Thyroid gland (tissue), 4 donors: Measurements from ENCODE around the gene CCT3.

Experiments used
- POLR2A ChIP-seq, 2 donors: fragments of 450-650 bp; IDR thresholded peaks; one replicate each; pipeline ENCODE4 v1.6.1; 2017; ENCODE audit warnings: antibody characterized with exemption in 2 of 2, mild to moderate bottlenecking in 2 of 2, moderate library complexity in 1 of 2
- TF ChIP-seq, protein P1 (sequence below), 6 experiments: fragments of 200-600 bp in 3 of 6; fragments of 450-650 bp in 3 of 6; sonication (generic) in 3 of 6; IDR thresholded peaks; one replicate each; pipeline ENCODE4 v1.5.1; 2016 to 2019; ENCODE audit warnings: antibody characterized with exemption in 6 of 6, mild to moderate bottlenecking in 2 of 6, inconsistent platforms in 1 of 6, moderate library complexity in 1 of 6

DNA sequence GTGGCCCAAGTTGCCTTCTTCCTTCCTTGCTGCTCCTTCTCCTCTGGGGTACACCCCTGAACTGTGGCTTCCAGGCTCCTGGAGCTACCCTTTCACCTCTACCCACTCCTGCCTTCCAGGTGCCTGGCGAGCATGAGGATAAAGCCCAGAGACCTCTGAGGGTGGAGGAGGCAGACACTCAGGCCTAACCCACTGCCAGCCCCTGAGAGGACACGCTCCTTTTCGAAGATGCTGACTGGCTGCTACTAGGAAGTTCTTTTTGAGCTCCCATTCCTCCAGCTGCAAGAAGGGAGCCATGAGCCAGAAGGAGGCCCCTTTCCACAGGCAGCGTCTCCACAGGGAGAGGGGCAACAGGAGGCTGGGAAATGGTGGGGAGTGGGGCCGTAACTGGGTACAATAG is 46.6 kb upstream of the CCT3 start:
- TF ChIP-seq, protein P1, sequence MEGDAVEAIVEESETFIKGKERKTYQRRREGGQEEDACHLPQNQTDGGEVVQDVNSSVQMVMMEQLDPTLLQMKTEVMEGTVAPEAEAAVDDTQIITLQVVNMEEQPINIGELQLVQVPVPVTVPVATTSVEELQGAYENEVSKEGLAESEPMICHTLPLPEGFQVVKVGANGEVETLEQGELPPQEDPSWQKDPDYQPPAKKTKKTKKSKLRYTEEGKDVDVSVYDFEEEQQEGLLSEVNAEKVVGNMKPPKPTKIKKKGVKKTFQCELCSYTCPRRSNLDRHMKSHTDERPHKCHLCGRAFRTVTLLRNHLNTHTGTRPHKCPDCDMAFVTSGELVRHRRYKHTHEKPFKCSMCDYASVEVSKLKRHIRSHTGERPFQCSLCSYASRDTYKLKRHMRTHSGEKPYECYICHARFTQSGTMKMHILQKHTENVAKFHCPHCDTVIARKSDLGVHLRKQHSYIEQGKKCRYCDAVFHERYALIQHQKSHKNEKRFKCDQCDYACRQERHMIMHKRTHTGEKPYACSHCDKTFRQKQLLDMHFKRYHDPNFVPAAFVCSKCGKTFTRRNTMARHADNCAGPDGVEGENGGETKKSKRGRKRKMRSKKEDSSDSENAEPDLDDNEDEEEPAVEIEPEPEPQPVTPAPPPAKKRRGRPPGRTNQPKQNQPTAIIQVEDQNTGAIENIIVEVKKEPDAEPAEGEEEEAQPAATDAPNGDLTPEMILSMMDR (IDR thresholded peaks at IDR 0.05) = no peak
- TF ChIP-seq POLR2A (IDR thresholded peaks at IDR 0.05) = no peak
